NOMO-1 treated with DMSO at 0.1 percent for 48 hours (cell line): ENCODE measurements around the gene SLC6A7.
"Not testable (repeated sequence)": the region's sequence is repeated elsewhere in the genome, so short reads cannot be mapped to it uniquely, and the experiment has no call there.

ENCODE experiments used
- DNase-seq: peaks from one replicate; lab custom pipeline; 2025; ENCODE audit not compliant: unreplicated experiment; lab: John Stamatoyannopoulos, UW

The SLC6A7 gene

GRCh38 chr5:150238646-150239045 lies 48.8 kb downstream of the SLC6A7 start:
- DNase-seq, result no peak

- no peak for DNase-seq
Observed at GRCh38 chr5:150239099-150239793, 49.4 kb downstream of the SLC6A7 start.

GRCh38 chr5:150239794-150240122 lies 49.9 kb downstream of the SLC6A7 start:
- no peak for DNase-seq

- no peak for DNase-seq
Observed at GRCh38 chr5:150241298-150242160, 51.7 kb downstream of the SLC6A7 start.

DNA sequence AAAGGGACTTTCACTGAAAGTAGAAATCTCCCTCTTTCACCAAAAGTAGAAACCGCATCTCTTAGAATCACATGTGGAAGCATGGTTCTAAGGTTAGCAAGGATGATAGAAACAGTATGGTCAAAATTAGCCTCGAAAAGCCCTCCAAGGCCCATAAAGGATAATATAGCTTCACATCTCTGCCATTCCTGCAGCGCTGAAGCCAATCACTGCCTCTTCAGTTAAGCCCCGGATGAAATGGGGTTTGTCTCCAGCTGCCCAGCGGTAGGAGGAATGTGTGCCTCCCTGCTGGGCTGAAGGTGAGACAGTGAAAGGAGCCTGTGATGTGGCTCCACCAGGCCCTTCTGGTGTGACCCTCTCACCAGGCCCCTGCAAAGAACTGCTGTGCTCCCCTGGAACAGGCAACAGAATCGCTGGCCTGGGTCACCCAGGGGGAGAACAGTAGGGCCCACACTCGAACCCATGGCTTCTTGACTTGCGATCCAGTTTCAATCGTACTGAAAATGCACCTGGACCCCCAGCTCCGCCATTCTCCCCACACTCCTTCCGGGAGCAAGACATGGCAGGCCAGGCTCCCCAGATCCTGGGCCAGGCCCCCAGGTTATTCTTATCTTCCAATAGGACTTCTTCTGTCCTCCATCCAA lies 52.5 kb downstream of the SLC6A7 start:
- no peak for DNase-seq

DNA sequence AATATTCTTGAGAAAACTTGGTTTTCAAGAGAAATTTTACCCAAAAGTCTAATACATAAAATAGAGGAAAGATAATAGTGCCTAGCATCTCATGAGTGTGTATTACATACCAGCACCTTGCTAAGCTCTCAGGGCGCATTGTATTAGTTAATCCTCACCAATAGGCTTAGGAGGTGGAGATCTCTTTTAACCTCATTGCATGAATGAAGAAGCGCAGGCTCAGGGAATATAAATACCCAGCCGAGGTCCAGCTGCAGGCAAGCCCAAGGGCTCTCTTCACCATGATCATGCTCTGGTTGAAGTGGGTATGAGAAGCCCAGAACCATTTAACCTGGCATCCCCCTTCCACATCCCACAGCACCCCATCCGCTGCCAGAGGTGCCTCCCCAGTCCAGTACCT lies 53.7 kb downstream of the SLC6A7 start:
- no peak for DNase-seq

DNA sequence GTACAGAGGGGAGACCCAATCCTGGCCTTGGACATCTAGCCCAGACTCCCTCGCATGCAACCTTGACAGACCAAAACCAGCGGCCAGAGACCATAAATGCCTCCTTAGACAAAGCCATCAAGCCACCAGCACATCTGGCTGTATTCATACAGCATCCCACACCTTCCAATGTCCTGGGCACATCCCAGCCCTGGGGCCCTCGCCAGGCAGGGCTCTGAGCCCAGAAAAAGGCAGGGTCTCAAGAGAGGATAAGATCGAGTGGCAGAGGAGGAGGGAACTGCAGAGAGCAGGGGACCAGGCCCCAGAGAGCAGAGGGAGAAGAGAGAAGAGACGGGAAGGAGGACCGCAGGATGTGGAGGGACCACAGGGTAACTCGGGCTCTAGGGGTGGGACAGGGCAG lies 54.3 kb downstream of the SLC6A7 start:
- DNase-seq, result no peak

DNA sequence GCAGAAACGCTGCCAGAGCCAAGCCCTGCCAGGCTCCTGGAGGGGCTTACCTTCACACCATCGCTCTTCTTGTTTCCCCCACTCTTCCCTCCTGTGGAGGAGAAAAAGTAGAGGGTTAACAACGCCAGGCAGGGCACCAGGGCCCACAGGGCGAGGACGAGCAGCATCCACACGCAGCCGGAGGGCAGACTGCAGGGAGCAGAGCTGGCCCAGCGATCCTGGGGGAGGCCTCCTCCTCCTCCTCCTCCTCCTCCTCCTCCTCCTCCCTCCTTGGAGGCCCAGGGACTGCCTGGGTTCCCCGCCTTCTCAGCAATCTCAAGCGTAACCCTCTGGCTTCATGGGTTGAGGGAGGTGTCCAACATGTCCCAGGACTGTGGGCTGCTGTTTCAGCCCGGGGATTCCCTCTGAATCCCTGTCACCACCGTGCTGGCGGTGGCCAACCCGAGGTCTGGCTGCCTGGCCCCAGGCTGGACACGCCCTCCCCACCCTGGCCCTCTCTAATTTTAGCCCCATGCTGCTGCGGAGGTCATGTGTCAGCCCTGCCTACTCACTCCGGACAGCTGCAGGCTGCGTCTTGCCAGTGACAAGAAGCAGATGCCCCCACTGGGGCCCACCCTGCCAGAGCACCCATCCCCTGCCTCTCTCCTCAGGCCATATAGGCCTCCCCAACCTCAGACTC lies 55.4 kb downstream of the SLC6A7 start:
- no peak for DNase-seq

DNA sequence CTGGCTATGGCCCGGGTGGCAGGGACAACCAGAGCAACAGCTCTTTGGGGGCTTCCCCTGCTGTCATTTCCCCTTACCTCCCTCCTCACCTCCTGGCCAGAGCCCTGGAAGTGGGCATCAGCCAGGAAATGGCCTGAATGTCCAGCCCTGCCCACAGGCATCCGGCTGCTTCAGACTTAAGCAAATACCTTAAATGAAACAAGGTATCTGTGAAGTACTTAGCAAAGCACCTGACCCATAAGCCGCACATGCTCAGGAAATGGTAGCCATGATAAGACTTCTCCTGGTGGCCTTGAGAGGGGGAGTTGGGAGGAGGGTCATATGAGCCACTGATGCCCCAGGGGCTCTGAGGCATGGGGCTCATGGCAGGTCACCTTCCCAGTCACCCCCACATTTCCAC lies 55.9 kb downstream of the SLC6A7 start:
- DNase-seq, result no peak

DNA sequence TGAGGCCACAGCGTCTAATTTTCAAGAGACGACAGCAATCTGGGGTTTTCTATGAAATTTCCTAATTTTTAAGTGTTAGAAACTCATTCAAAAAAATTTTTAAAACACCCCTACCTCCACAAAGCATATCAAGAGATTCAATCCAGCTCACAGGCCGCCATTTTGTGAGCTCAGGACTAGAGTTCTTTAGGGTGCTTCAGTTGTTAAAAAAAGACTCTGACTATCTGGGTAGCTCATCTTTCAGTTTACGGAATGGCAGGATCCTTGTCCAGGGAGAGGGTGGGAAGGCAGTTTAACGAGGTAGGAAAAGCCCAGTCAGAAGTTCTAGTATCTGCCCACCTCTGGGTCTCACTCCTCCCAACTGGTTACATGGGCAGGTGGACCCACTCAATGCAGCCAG lies 56.6 kb downstream of the SLC6A7 start:
- DNase-seq, result no peak

- no peak for DNase-seq
Observed at GRCh38 chr5:150246835-150247234, 57.0 kb downstream of the SLC6A7 start.

- no peak for DNase-seq
Observed at GRCh38 chr5:150247726-150248125, 57.9 kb downstream of the SLC6A7 start.

DNA sequence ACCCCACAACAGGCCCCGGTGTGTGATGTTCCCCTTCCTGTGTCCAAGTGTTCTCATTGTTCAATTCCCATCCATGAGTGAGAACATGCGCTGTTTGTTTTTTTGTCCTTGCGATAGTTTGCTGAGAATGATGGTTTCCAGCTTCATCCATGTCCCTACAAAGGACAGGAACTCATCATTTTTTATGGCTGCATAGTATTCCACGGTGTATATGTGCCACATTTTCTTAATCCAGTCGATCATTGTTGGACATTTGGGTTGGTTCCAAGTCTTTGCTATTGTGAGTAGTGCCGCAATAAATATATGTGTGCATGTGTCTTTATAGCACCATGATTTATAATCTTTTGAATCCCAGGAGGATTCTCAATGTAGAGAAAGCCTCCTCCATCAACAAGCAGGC lies 58.6 kb downstream of the SLC6A7 start:
- DNase-seq, result not testable (repeated sequence)

GRCh38 chr5:150248946-150249345 lies 59.1 kb downstream of the SLC6A7 start:
- no peak for DNase-seq

- no peak for DNase-seq
Observed at GRCh38 chr5:150249744-150250143, 59.9 kb downstream of the SLC6A7 start.

GRCh38 chr5:150251504-150251903 lies 61.6 kb downstream of the SLC6A7 start:
- DNase-seq, result no peak

- DNase-seq, result no peak
Observed at GRCh38 chr5:150252489-150252888, 62.6 kb downstream of the SLC6A7 start.

GRCh38 chr5:150253416-150254208 lies 63.8 kb downstream of the SLC6A7 start:
- DNase-seq, result no peak

DNA sequence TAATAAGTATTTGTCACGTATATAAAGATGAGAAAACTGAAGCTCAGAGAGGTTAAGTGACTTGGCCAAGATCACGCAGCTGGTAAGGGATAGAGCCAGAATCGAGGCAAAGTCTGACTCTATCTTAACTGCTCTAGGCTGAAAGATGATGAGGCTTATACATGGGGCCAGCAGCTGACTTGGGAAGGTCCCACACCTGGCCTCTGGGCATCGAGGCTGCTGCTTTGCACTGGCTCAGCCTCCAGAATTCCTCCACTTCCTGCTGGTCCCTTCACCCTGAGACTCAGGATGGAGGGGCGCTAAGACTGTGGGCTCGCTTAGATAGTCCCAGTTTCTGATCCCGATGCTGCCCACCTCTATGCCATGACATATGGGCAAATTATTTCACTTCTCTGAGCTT lies 64.5 kb downstream of the SLC6A7 start:
- no peak for DNase-seq

DNA sequence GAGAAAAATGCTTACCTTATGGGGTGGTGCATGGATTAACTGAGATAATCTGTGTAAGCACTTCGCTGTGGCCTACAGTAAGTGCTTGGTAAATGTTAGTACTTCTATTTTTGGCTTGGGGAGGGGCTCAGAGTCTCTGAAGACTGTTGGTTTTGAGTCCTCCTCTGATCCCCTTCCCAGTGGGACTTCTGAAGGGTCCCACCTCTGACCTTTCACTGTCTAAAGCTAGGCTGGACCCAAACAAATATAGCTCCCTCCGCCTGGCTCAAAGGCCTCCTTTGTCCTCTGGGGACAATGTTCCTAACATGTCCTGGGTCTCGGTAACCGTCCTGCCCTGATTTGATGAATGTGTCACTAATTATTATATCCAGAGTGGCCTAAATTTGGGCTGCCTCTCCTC lies 64.9 kb downstream of the SLC6A7 start:
- DNase-seq, result no peak
